NCI-H1105 treated with DMSO at 0.1 percent for 48 hours (cell line): ENCODE measurements around the gene GET4.

Source experiments
- DNase-seq: peaks from one replicate; lab custom pipeline; 2025; lab: John Stamatoyannopoulos, UW

The GET4 gene

GRCh38 chr7:876077-876971, at the start of gene GET4:
TSS of gene GET4 (plus strand) at chr7:876554. CDS start at chr7:876646, 92 bp downstream.
- DNase-seq = peak; percentile 92

GRCh38 chr7:828793-829561, 47.4 kb upstream of the GET4 start:
- DNase-seq = no peak

GRCh38 chr7:830069-830468, 46.3 kb upstream of the GET4 start:
- no peak for DNase-seq

GRCh38 chr7:831596-832166, 44.7 kb upstream of the GET4 start:
- no peak for DNase-seq

GRCh38 chr7:832167-832967, 44.0 kb upstream of the GET4 start, which contains the start of gene SUN1:
TSS of gene SUN1 (plus strand) at chr7:832476. CDS start at chr7:832525, 49 bp downstream.
- DNase-seq = no peak

- DNase-seq = no peak
Observed at GRCh38 chr7:832968-833424, 43.4 kb upstream of the GET4 start.

GRCh38 chr7:833601-834258, 42.6 kb upstream of the GET4 start:
- DNase-seq = no peak

GRCh38 chr7:834277-834676, 42.1 kb upstream of the GET4 start:
- DNase-seq = no peak

GRCh38 chr7:835021-835420, 41.3 kb upstream of the GET4 start:
- DNase-seq = no peak

GRCh38 chr7:835485-836401, 40.6 kb upstream of the GET4 start:
- no peak for DNase-seq

GRCh38 chr7:836429-836828, 39.9 kb upstream of the GET4 start:
- DNase-seq = no peak

GRCh38 chr7:837001-837400, 39.4 kb upstream of the GET4 start:
- DNase-seq = no peak

GRCh38 chr7:840001-840600, 36.3 kb upstream of the GET4 start:
- DNase-seq = no peak

GRCh38 chr7:841943-842342, 34.4 kb upstream of the GET4 start:
- no peak for DNase-seq

GRCh38 chr7:842431-843031, 33.8 kb upstream of the GET4 start:
- DNase-seq = no peak

- no peak for DNase-seq
Observed at GRCh38 chr7:843230-843629, 33.1 kb upstream of the GET4 start.

- DNase-seq = no peak
Observed at GRCh38 chr7:844043-844442, 32.3 kb upstream of the GET4 start.

- DNase-seq = no peak
Observed at GRCh38 chr7:844514-844913, 31.8 kb upstream of the GET4 start.

GRCh38 chr7:845091-845490, 31.3 kb upstream of the GET4 start:
- no peak for DNase-seq
